ENCODE measurements around the gene SEPTIN7.

SEPTIN7 gene

GRCh38 chr7:35792472-35792871, 8.4 kb upstream of the SEPTIN7 start:
- DNase-seq (ENCODE audit: low read depth): no peak

- no peak for DNase-seq (ENCODE audit: low read depth)
Measured at GRCh38 chr7:35792873-35793489, 7.9 kb upstream of the SEPTIN7 start.

- no peak for DNase-seq (ENCODE audit: low read depth)
Measured at GRCh38 chr7:35797311-35797710, 3.5 kb upstream of the SEPTIN7 start.

- DNase-seq (ENCODE audit: low read depth): peak; percentile 68
Measured at GRCh38 chr7:35799846-35800717, 775 bp upstream of the SEPTIN7 start.

- peak; percentile 37 for DNase-seq (ENCODE audit: low read depth)
Measured at GRCh38 chr7:35801392-35802101, 690 bp downstream of the SEPTIN7 start.

GRCh38 chr7:35802102-35802466, 1.2 kb downstream of the SEPTIN7 start:
- DNase-seq (ENCODE audit: low read depth): no peak

GRCh38 chr7:35802649-35803048, 1.8 kb downstream of the SEPTIN7 start:
- DNase-seq (ENCODE audit: low read depth): no peak

GRCh38 chr7:35804231-35804970, 3.5 kb downstream of the SEPTIN7 start:
- DNase-seq (ENCODE audit: low read depth): no peak

GRCh38 chr7:35805876-35806275, 5.0 kb downstream of the SEPTIN7 start:
- no peak for DNase-seq (ENCODE audit: low read depth)

- no peak for DNase-seq (ENCODE audit: low read depth)
Measured at GRCh38 chr7:35816514-35816913, 15.7 kb downstream of the SEPTIN7 start.

- DNase-seq (ENCODE audit: low read depth): no peak
Measured at GRCh38 chr7:35817181-35817580, 16.3 kb downstream of the SEPTIN7 start.

GRCh38 chr7:35817930-35818329, 17.1 kb downstream of the SEPTIN7 start:
- DNase-seq (ENCODE audit: low read depth): no peak

- DNase-seq (ENCODE audit: low read depth): no peak
Measured at GRCh38 chr7:35818513-35818912, 17.7 kb downstream of the SEPTIN7 start.

GRCh38 chr7:35819310-35819709, 18.5 kb downstream of the SEPTIN7 start:
- no peak for DNase-seq (ENCODE audit: low read depth)

- no peak for DNase-seq (ENCODE audit: low read depth)
Measured at GRCh38 chr7:35819954-35820703, 19.3 kb downstream of the SEPTIN7 start.

GRCh38 chr7:35820858-35821257, 20.0 kb downstream of the SEPTIN7 start:
- no peak for DNase-seq (ENCODE audit: low read depth)

GRCh38 chr7:35823440-35823839, 22.6 kb downstream of the SEPTIN7 start:
- no peak for DNase-seq (ENCODE audit: low read depth)

GRCh38 chr7:35825974-35826373, 25.1 kb downstream of the SEPTIN7 start:
- DNase-seq (ENCODE audit: low read depth): no peak

- no peak for DNase-seq (ENCODE audit: low read depth)
Measured at GRCh38 chr7:35826751-35827150, 25.9 kb downstream of the SEPTIN7 start.

- DNase-seq (ENCODE audit: low read depth): no peak
Measured at GRCh38 chr7:35828817-35829216, 28.0 kb downstream of the SEPTIN7 start.

- no peak for DNase-seq (ENCODE audit: low read depth)
Measured at GRCh38 chr7:35831208-35831607, 30.4 kb downstream of the SEPTIN7 start.
